NOMO-1 treated with dmso at 0.1 percent for 144 hours (cell line): ENCODE data around the gene TNKS2.
A peak's percentile ranks its signal among the peaks of the same experiment; 100 is the strongest.
"Not testable (repeated sequence)": the region's sequence is repeated elsewhere in the genome, so short reads cannot be mapped to it uniquely, and the experiment has no call there.

Experiments
- DNase-seq: peaks from one replicate; lab custom pipeline; 2025; ENCODE audit not compliant: unreplicated experiment; lab: John Stamatoyannopoulos, UW

The TNKS2 gene

GRCh38 chr10:91796331-91797047 lies 1.7 kb upstream of the TNKS2 start:
- peak; percentile 6 for DNase-seq

- DNase-seq, result no peak
These were observed 1.1 kb upstream of the TNKS2 start for GRCh38 chr10:91797048-91797690.

- peak; percentile 84 for DNase-seq
These were observed 704 bp downstream of the TNKS2 start for GRCh38 chr10:91798649-91799611.

GRCh38 chr10:91799612-91799975 lies 1.4 kb downstream of the TNKS2 start:
- no peak for DNase-seq

- DNase-seq, result no peak
These were observed 2.0 kb downstream of the TNKS2 start for GRCh38 chr10:91800182-91800581.

GRCh38 chr10:91800756-91801155 lies 2.5 kb downstream of the TNKS2 start:
- no peak for DNase-seq

- no peak for DNase-seq
These were observed 5.3 kb downstream of the TNKS2 start for GRCh38 chr10:91803386-91804125.

- DNase-seq, result no peak
These were observed 5.9 kb downstream of the TNKS2 start for GRCh38 chr10:91804126-91804510.

- no peak for DNase-seq
These were observed 7.0 kb downstream of the TNKS2 start for GRCh38 chr10:91805110-91805838.

GRCh38 chr10:91807264-91807663 lies 9.0 kb downstream of the TNKS2 start:
- DNase-seq, result not testable (repeated sequence)

GRCh38 chr10:91813251-91813650 lies 15.0 kb downstream of the TNKS2 start:
- DNase-seq, result no peak

GRCh38 chr10:91816981-91817380 lies 18.8 kb downstream of the TNKS2 start:
- DNase-seq, result no peak

GRCh38 chr10:91820144-91820543 lies 21.9 kb downstream of the TNKS2 start:
- no peak for DNase-seq

- no peak for DNase-seq
These were observed 25.9 kb downstream of the TNKS2 start for GRCh38 chr10:91824076-91824475.

- no peak for DNase-seq
These were observed 31.0 kb downstream of the TNKS2 start for GRCh38 chr10:91829268-91829667.

GRCh38 chr10:91838199-91838598 lies 40.0 kb downstream of the TNKS2 start:
- no peak for DNase-seq

- DNase-seq, result no peak
These were observed 44.9 kb downstream of the TNKS2 start for GRCh38 chr10:91843083-91843482.

GRCh38 chr10:91856637-91857036 lies 58.4 kb downstream of the TNKS2 start:
- DNase-seq, result no peak

GRCh38 chr10:91860885-91861284 lies 62.7 kb downstream of the TNKS2 start:
- no peak for DNase-seq

- DNase-seq, result no peak
These were observed 65.9 kb downstream of the TNKS2 start for GRCh38 chr10:91864099-91864498.
